Heart left ventricle (tissue), 16 donors: ENCODE results near the gene IFNLR1. TPM values are rescaled to one million over a fixed set of nuclear protein-coding genes. Genes with fewer than 3 reads are reported as not detected.

ENCODE experiments used
- ATAC-seq, 4 donors: fragments of 200-7000 bp; cut with Tn5 transposase; one replicate each; pipeline ENCODE4 v1.9.1; 2020 to 2022; ENCODE audit warnings: moderate library complexity in 4 of 4, mild to moderate bottlenecking in 3 of 4, moderate number of reproducible peaks in 1 of 4
- DNase-seq, 5 donors: peaks; one replicate each; pipeline ENCODE4 v3.0.0-alpha.2; 2020
- H3K27ac ChIP-seq, 12 donors: fragments of 200-600 bp; sonication (generic) in 4 of 12; one replicate each; pipeline versions ENCODE4 v1.5.0 to v1.8.0; 2016 to 2022; ENCODE audit warnings: mild to moderate bottlenecking in 2 of 12
- H3K27me3 ChIP-seq, 9 donors: fragments of 200-600 bp; sonication (generic) in 2 of 9; one replicate each; pipeline versions ENCODE4 v1.5.1 to v1.8.0; 2016 to 2022; ENCODE audit warnings: mild to moderate bottlenecking in 3 of 9
- H3K36me3 ChIP-seq, 9 donors: fragments of 200-600 bp; sonication (generic) in 2 of 9; one replicate each; pipeline versions ENCODE4 v1.5.0 to v1.8.0; 2018 to 2022; ENCODE audit warnings: mild to moderate bottlenecking in 2 of 9
- H3K4me1 ChIP-seq, 12 donors: fragments of 200-600 bp; sonication (generic) in 4 of 12; one replicate each; pipeline versions ENCODE4 v1.5.0 to v1.8.0; 2016 to 2022; ENCODE audit warnings: mild to moderate bottlenecking in 3 of 12
- H3K4me3 ChIP-seq, 12 donors: fragments of 200-600 bp; sonication (generic) in 4 of 12; one replicate each; pipeline versions ENCODE4 v1.5.0 to v1.8.0; 2017 to 2022; ENCODE audit warnings: mild to moderate bottlenecking in 9 of 12, moderate library complexity in 4 of 12
- H3K9me3 ChIP-seq, 12 donors: fragments of 200-600 bp; sonication (generic) in 4 of 12; one replicate each; pipeline versions ENCODE4 v1.5.0 to v1.8.0; 2016 to 2022; ENCODE audit warnings: mild to moderate bottlenecking in 1 of 12
- CTCF ChIP-seq, 12 donors: fragments of 200-600 bp; sonication (generic) in 4 of 12; IDR thresholded peaks; one replicate each; pipeline versions ENCODE4 v1.5.0 to v1.8.0; 2018 to 2022; ENCODE audit warnings: antibody characterized with exemption in 12 of 12, mild to moderate bottlenecking in 5 of 12
- POLR2A ChIP-seq, 2 donors: fragments of 450-650 bp; IDR thresholded peaks; one replicate each; pipeline ENCODE4 v1.6.1; 2017; ENCODE audit warnings: antibody characterized with exemption in 2 of 2, mild to moderate bottlenecking in 2 of 2, moderate library complexity in 2 of 2
- WGBS, 4 donors: extraction: QIAGEN DNeasy Blood & Tissue Kit in 2 of 4; methylation state at CpG; one replicate each; pipeline versions ENCODE4 v1.1.5 to v1.1.7; 2013 to 2018; 5-methylcytosine and 5-hydroxymethylcytosine counted together
- intact Hi-C, 10 donors: fragments of 100-400 bp; cut with DNase I; formaldehyde crosslinking; loops; one replicate each; pipeline versions ENCODE4 v1.11.1 to v1.14.2; 2022
- polyA plus RNA-seq, 2 donors: library from polyadenylated mRNA; stranded (reverse); fragments of 200-250 nt; gene quantifications; one replicate each; pipeline ENCODE4 v1.2.3, GENCODE V29; 2013
- total RNA-seq, 9 donors: library from RNA; depleted of rRNA in 2 of 9; stranded (reverse); fragments of >200 nt in 2 of 9; fragmentation: NEBNext Ultra II Directional in 3 of 9; extraction: Animal tissue kit (Norgen Biotek cat#: 25700) in 3 of 9; gene quantifications; one replicate each; pipeline versions ENCODE4 v1.1.0 to v1.2.4, GENCODE V29; 2016 to 2023
- donor health status: ischemic (EF 13 %, LVEDD 7.1; RV severe dilation, severe dysfunction).
- donor health status: healthy with polysubstance abuse.
- donor health status: DM: no; HTN: yes; CAD: no.
- donor health status: DM: no; HTN: no; CAD: no.
- donor health status: ischemic (EF 25% LVEDD 6.9; RV normal size, moderate dysfunction).
- donor health status: ischemic (EF 25% LVEDD 5.7; RV mildly dilated, moderate dysfunction).
- donor health status: healthy.
- donor health status: DM: yes; HTN: yes; CAD: no.
- donor health status: ischemic (EF 35%, LVEDD 5.7; RV mildly dilated, moderate dysfunction).
- donor health status: nonischemic (EF 11% LVEDD 7.7; RV severe dilation, severe dysfunction).
- donor health status: DM: yes; HTN: yes; CAD: no.
- donor health status: PGD.
- donor health status: ischemic (EF 29% LVEDD 5.4; RV normal size, mild dysfunction).
- donor health status: nonischemic (EF 23%, LVEDD 6.1; RV moderate dilation, normal function).

The IFNLR1 gene
- total and polyA plus RNA-seq, 11 donors, result 0.99 to 3.4 (median 2.7) TPM

GRCh38 chr1:24179251-24179840 is 7.7 kb downstream of the IFNLR1 start:
- intact Hi-C loops, result no loop called here
- no peak for TF ChIP-seq CTCF (IDR thresholded peaks at IDR 0.05)
- no peak for TF ChIP-seq POLR2A (IDR thresholded peaks at IDR 0.05)
- Histone ChIP-seq H3K4me1 (no peaks in the 10 kb centered on the region), H3K4me3 (no peak overlapping the region), H3K9me3 (no peaks in the 10 kb centered on the region), H3K36me3 (no peaks in the 10 kb centered on the region), H3K27me3 (no peaks in the 10 kb centered on the region), H3K27ac (no peak overlapping the region)
- DNase-seq (no peak), ATAC-seq (no peak)
- 57 to 69% (median 65%) methylated on average over 10 of the region's 10 CpGs for WGBS, 4 donors

- ATAC-seq (no peak), DNase-seq (no peak)
- no peak overlapping the region for H3K4me3 ChIP-seq
- no peak overlapping the region for H3K27ac ChIP-seq
- no peaks in the 10 kb centered on the region for H3K4me1 ChIP-seq
- TF ChIP-seq CTCF (IDR thresholded peaks at IDR 0.05), result no peak
- TF ChIP-seq POLR2A (IDR thresholded peaks at IDR 0.05), result no peak
- H3K27me3 ChIP-seq, result no peaks in the 10 kb centered on the region
- 87 to 94% (median 93%) methylated on average over 3 of the region's 3 CpGs for WGBS, 4 donors
- H3K36me3 ChIP-seq, result no peaks in the 10 kb centered on the region
- no peaks in the 10 kb centered on the region for H3K9me3 ChIP-seq
- intact Hi-C loops, result no loop called here
Observed at GRCh38 chr1:24178407-24178806, 8.7 kb downstream of the IFNLR1 start.

GRCh38 chr1:24177161-24177560 is 9.9 kb downstream of the IFNLR1 start:
- Histone ChIP-seq H3K27me3 (no peaks in the 10 kb centered on the region), H3K4me1 (no peaks in the 10 kb centered on the region), H3K27ac (no peak overlapping the region), H3K4me3 (no peak overlapping the region), H3K9me3 (peaks cover 0 to 4% (median 0%) of the 10 kb centered on the region in 12 donors), H3K36me3 (no peaks in the 10 kb centered on the region)
- DNase-seq (no peak), ATAC-seq (no peak)
- intact Hi-C loops, result no loop called here
- no peak for TF ChIP-seq CTCF (IDR thresholded peaks at IDR 0.05)
- no peak for TF ChIP-seq POLR2A (IDR thresholded peaks at IDR 0.05)
- 87 to 91% (median 90%) methylated on average over 10 of the region's 10 CpGs for WGBS, 4 donors

- 82 to 91% (median 89%) methylated on average over 6 of the region's 6 CpGs for WGBS, 4 donors
- H3K4me3 ChIP-seq, result no peak overlapping the region
- no peaks in the 10 kb centered on the region for H3K4me1 ChIP-seq
- TF ChIP-seq POLR2A (IDR thresholded peaks at IDR 0.05) (no peak), CTCF (IDR thresholded peaks at IDR 0.05) (no peak)
- H3K36me3 ChIP-seq, result no peaks in the 10 kb centered on the region
- intact Hi-C loops, result no loop called here
- peaks cover 0 to 3% (median 0%) of the 10 kb centered on the region in 9 donors for H3K27me3 ChIP-seq
- DNase-seq (no peak), ATAC-seq (no peak)
- peaks cover 0 to 4% (median 0%) of the 10 kb centered on the region in 12 donors for H3K9me3 ChIP-seq
- no peak overlapping the region for H3K27ac ChIP-seq
Observed at GRCh38 chr1:24175033-24175755, 11.9 kb downstream of the IFNLR1 start.
